ENCODE measurements around the gene CDIPT.
"Not testable (repeated sequence)": the region's sequence is repeated elsewhere in the genome, so short reads cannot be mapped to it uniquely, and the experiment has no call there.

The CDIPT gene, protein sequence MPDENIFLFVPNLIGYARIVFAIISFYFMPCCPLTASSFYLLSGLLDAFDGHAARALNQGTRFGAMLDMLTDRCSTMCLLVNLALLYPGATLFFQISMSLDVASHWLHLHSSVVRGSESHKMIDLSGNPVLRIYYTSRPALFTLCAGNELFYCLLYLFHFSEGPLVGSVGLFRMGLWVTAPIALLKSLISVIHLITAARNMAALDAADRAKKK

GRCh38 chr16:29862884-29863668, at the start of gene CDIPT:
Gene CDIPT, minus strand, starts transcription at chr16:29863226. Its CDS starts 369 bp downstream, at chr16:29862857.
- DNase-seq (ENCODE audit: low spot score) = peak; percentile 99

GRCh38 chr16:29912087-29912486, 49.1 kb upstream of the CDIPT start:
- DNase-seq (ENCODE audit: low spot score) = no peak

- no peak for DNase-seq (ENCODE audit: low spot score)
These were observed 48.6 kb upstream of the CDIPT start for GRCh38 chr16:29911676-29912010.

DNA sequence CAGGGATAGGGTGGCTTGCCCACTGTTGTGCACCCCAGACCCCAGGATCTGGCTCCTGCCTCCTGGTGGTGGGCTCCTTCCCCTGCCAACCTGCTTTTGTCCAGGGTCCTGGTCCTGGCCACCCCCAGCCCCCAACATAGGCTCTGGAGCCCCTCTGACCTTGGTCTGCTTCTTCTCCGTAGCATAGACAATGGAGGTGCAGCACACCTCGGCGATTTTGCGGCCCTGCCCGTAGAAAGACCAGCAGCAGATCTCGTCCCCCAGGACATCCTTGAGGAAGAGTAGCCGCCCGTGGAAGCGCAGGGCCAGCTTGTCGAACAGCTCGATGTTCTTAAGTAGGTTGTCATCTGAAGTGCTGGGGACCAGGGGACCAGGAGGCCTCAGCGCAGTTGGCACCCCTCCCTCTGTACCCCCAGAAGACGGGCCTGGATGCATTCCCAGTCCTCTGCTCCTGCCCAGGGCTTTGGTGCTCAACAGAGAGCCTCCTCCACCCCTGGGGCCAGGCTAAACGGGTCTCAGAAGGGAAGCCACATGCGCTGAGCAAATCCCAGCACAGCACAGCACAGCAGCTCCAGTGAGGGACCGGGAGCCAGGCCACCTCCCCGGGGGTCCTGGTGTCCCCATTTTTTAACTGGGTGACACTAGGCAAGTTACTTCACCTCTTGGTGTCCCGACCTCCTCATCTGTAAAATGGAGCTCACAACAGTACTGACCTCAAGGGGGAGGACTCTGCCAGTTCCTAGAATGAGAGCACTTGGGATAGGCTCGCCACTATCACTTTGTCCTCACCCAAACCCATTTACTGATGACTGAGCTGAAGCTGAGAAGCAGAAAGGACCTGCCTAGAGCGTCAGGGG, 48.0 kb upstream of the CDIPT start:
- DNase-seq (ENCODE audit: low spot score) = no peak

GRCh38 chr16:29909851-29910250, 46.8 kb upstream of the CDIPT start:
- not testable (repeated sequence) for DNase-seq (ENCODE audit: low spot score)

DNA sequence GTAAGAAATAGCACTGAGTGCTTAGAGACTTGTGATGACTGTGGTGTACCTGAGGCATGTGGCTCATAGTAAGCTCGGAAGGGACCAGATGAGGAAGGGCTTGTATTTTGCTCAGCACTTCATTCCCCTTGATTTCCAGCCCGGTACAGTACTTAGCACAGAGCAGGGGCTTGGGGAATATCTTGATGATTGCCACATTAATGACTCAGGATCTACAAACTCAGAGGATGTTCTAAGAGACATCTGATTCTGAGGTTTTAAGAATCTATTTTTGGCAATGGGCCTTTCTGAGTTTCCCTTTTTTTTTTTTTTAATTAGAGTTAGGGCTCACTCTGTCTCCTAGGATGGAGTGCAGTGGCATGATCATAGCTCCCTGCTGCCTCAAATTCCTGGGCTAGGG, 46.4 kb upstream of the CDIPT start:
- DNase-seq (ENCODE audit: low spot score) = no peak

DNA sequence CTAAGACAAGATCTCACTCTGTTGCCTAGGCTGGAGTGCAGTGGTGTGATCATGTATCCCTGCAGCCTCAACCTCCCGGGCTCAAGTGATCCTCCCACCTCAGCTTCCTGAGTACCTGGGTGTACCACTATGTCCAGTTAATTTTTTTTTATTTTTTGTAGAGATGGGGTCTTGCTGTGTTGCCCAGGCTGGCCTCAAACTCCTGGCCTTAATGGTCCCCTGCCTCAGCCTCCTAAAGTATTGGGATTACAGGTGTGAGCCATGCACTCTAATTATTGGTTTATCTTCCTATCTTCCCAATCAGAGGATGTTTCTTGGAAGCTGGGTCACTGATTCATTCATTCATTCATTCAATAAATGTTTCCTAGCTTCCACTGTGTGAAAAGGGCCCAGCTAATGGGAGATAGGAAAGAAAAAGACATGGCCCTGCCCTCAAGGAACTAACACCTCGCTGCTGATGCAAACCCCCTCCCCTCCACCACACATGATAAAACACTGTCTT, 45.7 kb upstream of the CDIPT start:
- no peak for DNase-seq (ENCODE audit: low spot score)

DNA sequence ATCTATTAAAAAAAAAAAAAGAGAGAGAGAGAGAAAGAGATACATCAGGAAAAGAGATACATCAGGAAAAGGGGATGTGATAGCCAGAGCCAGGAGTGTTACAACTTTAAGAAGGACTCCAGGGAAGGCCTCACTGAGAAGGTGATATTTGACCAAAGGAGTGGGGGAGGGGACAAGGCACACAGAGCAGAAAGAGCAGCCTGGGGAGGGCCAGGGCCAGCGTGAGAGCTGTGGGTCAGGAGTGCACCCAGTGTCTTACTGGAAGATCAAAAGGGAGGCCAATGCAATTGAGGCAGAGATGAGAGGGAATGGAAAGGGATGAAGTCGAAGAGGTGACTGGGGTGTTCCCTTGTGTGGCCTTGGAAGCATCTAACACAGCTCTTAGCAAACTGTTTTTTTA, 44.9 kb upstream of the CDIPT start:
- no peak for DNase-seq (ENCODE audit: low spot score)

DNA sequence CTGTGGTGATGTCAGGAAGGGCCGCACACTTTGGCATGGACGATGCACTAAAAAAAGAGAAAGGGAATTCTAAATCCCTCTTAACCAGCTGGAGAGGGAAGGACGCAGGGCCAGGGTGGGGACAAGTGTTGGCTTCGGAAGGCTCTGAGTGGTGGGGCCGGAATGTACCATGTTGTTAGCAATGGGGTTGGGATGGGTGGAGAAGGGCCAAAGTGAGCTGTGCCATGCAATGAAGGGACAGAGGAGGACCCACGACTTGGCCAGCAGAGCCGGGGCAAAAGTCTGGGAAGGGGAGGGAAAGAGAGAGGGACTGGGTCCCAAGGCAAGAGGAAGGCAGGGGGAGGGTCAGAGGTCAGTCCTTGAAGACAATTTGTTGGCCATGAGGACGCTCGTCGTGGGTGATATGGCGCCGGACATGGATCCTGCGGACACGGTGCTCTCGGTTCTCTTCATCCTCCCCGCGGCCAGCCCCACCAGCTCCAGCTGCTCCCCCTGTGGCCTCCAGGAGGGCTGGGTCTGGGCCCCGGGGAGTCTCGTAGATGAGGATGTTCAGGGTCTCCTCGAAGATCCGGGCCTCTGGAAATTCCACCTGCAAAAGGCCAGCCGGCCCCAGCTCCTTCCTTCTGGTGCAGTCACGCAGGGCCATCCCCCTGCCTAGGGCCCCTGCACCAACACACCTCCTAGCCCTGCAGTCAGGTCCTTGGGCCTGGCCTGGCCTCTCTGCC, 43.7 kb upstream of the CDIPT start:
- DNase-seq (ENCODE audit: low spot score) = no peak

DNA sequence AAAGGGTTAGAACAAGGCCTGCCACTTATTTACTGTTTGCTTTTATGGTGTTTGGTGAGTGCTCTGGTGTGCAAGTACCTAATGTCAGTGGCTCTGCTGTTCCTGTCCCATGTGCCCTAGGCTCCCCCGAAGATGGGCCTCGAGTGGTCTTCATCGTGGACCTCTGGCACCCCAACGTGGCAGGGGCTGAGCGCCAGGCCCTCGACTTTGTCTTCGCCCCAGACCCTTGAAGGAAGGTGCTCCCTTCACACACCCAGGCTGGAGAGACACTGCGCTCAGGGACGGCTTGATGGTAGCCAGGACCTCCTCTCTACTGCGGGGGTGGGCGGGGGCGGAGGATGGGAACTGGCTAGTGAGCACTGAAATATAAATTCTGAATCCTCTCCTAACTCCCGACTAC, 42.6 kb upstream of the CDIPT start:
- no peak for DNase-seq (ENCODE audit: low spot score)

- no peak for DNase-seq (ENCODE audit: low spot score)
These were observed 41.9 kb upstream of the CDIPT start for GRCh38 chr16:29904947-29905346.

- no peak for DNase-seq (ENCODE audit: low spot score)
These were observed 40.6 kb upstream of the CDIPT start for GRCh38 chr16:29903590-29903989.

- no peak for DNase-seq (ENCODE audit: low spot score)
These were observed 38.5 kb upstream of the CDIPT start for GRCh38 chr16:29901607-29901945.

DNA sequence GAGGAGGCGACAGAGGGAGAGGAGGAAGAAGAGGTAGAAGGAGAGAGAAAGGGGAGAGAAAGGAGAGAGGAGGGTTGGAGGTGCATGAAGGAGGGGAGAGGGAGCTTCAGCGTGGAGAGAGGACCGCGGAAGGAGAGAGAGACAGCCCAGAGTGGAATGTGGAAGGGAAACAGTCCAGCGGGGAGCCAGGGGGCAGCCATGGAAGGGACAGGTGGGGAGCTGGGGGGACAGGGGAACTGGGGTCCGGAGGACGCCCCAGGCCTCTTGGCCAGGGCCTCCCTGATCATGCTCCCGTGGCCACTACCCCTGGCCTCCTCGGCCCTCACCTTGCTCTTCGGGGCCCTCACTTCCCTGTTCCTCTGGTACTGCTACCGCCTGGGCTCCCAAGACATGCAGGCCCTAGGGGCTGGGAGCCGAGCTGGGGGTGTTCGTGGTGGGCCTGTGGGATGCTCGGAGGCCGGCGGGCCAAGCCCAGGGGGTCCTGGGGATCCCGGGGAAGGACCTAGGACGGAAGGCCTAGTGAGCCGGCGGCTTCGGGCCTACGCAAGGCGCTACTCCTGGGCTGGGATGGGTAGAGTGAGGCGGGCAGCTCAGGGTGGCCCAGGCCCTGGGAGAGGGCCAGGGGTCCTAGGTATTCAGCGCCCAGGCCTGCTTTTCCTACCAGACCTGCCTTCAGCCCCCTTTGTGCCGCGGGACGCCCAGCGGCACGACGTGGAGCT, 38.0 kb upstream of the CDIPT start:
- no peak for DNase-seq (ENCODE audit: low spot score)

DNA sequence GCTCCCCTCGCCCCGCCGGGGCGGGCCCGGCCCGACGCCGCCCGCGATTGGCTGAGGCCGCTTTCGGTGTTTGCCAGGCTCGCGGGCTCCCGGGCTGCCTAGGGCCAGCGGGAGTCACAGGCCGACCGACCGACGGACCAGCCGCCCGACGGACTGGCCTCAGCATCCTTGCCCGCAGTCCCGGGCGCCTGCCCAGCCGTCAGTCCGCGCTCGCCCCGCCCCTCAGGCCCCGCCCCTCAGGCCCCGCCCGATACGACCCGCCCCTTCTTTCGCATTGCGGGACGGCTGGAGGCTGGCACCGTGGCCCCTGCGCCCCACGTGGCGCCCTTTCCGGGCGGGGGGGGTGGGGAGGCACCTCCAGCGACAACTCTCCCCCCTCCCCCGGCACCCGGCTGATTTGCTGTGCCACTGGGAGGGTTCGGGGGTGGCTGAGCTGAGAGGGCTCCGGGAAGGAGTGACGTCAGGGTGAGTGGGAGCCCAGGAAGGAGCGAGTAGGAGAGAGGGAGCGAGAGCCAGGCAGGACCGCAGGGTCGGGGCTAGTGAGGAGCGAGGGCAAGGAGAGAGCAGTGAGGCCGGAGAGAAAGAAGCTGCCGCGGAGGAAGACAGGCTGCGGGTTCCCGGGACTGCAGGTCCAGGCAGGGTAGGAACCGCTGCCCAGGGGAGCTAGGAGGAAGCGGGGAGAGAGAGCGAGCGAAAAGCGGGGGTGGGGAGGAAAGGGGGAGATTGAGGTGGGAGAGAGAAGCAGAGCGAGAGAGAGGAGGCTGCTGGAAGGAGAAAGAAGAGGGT, 37.3 kb upstream of the CDIPT start, which contains the start of gene ASPHD1:
Gene ASPHD1 (plus strand): TSS at position 387 of the 786 bp plus-strand sequence. CDS start 484 bp downstream, outside the sequence.
- DNase-seq (ENCODE audit: low spot score) = peak; percentile 92

DNA sequence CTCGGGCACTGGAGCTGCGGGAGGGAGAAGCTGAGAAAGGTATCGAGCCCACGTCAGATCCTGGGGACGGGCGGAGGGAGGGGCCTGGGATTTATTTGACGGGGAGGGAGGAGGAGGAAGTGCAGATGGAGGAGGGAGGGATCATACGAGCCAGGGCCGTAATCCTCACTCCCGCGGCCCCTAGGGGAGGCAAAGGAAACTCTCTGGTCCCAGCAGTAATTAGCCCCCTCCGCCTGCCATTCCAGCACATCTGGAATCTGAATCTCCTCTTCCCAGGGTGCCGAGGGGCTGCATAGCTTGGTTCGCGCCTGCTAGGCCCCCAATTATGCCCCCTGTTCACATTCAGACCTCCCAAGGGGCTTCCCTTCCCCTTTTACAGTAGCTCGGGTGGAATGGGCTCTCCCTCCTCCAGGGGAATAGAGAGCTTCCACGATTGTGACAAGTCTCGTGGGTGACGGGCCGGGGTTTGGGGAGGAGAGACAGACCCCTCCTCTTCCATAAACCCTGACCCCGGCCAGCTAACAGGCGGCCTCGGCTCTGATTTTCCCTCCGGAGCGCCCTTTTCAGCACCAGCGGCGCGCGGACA, 36.6 kb upstream of the CDIPT start, which contains the start of gene SEZ6L2:
Gene SEZ6L2 (minus strand): TSS at position 35 of the 586 bp plus-strand sequence. CDS start 531 bp downstream, outside the sequence.
- peak; percentile 98 for DNase-seq (ENCODE audit: low spot score)

- DNase-seq (ENCODE audit: low spot score) = no peak
These were observed 35.9 kb upstream of the CDIPT start for GRCh38 chr16:29898804-29899515.

GRCh38 chr16:29898135-29898803, 35.2 kb upstream of the CDIPT start:
- peak; percentile 34 for DNase-seq (ENCODE audit: low spot score)

- DNase-seq (ENCODE audit: low spot score) = no peak
These were observed 34.3 kb upstream of the CDIPT start for GRCh38 chr16:29897333-29897732.

Measured in cerebellar cortex (tissue), 1 donor.